GM19025 (cell line): ENCODE results near the gene TSPYL1.
A peak's percentile ranks its signal among the peaks of the same experiment; 100 is the strongest.

Experiments used
- ATAC-seq: cut with Tn5 transposase; IDR thresholded peaks from one replicate; pipeline ENCODE4 v1.9.1; 2021; ENCODE audit warnings: mild to moderate bottlenecking, low read depth, moderate library complexity; ENCODE audit not compliant: unreplicated experiment

The TSPYL1 gene

DNA sequence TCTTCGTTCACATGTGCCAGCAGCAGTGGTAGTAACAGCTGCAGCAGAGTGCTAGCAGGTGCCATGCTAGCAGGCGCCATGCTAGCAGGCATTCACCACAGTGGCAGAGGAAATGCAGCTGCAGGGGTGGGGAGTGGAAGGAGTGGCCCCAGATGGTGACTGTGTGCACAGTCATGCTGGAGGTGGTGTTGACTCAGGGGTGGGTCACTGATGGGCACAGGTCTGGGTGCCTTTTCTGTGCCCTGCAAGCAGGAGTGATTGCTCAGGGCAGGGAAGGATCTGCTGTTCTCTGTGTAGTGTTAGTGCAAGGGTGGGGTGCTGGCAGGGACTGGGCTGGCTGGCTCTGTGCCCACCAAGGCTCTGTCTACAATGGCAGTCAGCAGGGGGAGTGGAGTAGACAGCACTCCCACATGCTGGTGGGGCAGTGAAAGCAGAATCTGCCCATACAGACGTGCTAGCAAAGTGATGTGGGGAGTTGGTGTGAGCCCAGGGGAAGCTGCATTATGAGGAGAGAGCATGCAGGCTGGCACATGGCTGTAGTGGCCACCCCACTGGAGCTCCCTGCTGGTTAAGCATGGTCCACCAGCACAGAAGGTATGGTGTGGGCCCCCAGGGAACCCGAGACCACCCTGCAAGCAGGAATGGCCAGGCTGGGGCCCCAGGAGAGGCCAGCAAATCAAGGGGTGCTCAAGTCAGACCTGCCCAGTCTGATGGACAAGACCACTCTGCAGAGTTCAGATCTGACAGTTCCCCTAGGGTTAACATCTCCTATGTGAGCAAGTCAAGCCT lies 14.5 kb downstream of the TSPYL1 start:
- no peak for ATAC-seq

DNA sequence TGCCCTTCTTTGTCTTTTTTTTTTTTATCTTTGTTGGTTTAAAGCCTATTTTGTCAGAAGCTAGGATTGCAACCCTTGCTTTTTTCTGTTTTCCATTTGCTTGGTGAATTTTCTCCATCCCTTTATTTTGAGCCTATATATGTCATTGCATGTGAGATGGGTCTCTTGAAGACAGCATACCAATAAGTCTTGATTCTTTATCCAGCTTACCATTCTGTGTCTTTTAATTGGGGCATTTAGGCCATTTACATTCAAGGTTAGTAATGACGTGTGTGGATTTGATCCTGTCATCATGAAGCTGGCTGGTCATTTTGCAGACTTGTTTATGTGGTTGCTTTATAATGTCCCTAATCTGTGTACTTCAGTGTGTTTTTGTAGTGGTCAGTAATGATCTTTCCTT lies 16.4 kb downstream of the TSPYL1 start:
- no peak for ATAC-seq

DNA sequence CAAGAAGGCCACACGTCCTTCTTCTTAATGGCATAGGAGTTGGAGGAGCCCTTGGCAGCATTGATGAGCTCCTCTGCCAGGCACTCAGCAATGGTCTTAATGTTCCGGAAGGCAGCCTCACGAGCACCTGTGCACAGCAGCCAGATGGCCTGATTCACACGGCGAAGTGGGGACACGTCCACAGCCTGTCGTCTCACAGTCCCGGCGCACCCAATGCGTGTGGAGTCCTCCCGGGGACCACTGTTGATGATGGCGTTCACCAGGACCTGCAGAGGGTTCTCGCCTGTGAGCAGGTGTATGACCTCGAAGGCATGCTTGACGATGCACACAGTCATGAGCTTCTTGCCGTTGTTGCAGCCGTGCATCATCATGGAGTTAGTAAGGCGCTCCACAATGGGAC lies 21.2 kb downstream of the TSPYL1 start:
- ATAC-seq: no peak

DNA sequence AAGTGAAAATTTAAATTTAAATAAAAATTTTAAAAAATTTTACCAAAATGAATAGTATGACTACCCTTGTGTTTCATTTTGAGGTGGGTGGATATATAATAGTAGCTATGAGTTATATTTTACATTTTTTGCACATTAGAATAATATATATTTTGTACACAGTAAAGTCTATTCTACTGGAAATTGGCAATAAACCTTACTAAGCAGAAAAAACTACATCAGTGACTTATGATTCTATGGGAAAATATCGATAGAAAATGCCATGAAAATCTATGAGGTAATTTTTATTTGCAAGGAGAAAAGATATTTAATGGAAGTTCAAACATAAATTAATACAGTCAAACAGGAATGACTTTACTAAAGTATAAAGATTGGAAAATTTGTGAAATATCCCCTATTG lies 23.0 kb downstream of the TSPYL1 start:
- no peak for ATAC-seq

DNA sequence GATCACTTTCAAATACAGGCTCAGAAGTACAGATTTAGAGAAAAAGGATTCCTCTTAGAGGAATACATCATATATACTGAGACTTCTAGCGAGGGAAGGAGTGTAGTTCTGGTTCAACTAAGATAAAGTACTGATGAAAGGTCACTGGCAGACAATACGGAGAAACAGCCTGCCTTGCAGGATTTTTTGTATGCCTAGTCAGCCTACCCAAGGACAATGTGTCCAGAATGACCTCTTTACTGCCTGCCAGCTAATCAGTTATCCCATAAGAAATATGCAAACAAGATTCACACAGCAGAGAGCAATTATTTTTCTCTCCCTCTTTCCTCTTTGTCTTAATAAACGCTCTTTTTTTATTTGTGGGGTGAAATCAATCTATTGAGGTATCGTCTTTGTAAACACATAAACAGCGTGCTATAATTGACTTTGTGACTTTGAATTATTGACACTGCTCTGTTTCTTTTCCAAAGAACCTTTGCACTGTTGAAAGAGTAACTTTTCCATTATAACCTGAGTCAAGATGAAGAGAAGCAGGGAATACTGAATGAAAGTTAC lies 24.4 kb downstream of the TSPYL1 start:
- no peak for ATAC-seq

DNA sequence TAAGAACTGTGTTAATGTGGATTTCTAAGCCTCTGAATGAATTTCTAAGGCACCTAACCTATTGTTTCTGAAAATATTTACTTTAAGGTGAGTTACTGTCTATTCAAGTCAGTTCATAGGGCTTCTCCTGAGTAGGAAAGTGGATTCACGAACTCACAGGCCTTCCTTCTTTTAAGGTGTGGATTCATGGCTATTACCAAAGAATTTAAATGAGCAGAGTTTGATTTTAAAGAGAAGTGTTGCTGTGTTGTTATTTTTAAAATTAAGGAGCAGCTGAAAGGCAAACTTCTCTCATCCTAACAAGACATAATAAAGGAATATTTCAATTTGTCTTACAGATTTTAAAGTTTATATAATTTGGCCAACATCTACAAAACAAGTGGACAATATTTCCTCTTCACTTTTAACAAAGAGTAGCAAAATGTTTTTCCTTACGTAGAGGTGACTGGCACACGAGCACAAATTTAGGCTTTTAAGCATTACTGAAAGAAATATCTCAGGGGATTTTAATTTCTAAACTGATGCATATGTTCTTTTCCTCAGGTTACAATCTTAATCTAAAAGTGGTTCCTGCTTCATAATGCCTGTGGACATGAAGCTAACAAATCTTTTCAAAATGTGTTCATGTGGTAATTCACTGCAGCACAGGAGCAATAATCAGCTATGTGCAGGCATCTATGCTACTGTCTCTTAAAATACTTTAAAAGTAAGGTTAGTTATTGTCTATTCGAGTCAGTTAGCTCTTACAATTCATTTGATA lies 25.3 kb downstream of the TSPYL1 start:
- peak; percentile 29 for ATAC-seq

DNA sequence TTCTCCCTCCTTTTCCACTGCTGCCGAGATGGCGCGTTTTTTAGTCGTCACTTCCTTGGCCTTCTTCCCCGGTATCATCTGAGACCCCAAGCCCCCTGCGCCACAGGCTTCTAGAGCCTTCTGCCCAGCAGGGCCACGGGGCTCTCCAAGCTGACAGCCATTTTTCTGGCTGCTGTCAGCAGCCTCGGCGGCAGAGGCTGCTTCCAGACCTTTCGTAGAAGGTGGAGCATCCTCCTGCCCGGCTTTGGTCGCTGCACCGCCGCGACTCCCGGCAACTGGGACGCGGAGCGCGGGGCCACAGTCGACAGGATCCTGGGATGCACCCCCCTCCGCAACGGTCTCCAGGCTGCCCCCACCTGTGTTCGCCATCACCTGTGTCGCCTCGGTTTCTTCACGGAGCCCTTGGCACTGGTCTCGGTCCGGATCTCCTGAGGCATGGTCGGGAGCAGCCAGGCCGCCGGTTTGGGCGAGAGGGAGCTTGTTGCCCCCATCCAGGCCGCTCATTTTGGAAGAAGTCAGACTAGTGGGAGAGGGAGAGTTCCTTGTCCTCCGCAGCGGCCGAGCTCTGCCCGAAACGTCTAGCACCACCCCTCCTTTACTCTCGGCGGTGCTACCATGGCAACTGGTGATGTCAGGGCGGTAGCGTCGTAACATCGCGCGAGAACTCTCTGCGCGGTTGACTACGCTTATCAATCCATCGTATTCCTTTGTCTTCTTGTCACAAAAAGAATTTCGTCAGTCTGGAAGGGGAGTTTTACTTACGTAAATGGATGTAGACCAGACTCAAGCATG lies 26.0 kb downstream of the TSPYL1 start, which contains the start of gene TSPYL4:
Gene TSPYL4 (minus strand): TSS at position 571 of the 792 bp plus-strand sequence. CDS start 67 bp downstream, at position 504.
- peak; percentile 100 for ATAC-seq

DNA sequence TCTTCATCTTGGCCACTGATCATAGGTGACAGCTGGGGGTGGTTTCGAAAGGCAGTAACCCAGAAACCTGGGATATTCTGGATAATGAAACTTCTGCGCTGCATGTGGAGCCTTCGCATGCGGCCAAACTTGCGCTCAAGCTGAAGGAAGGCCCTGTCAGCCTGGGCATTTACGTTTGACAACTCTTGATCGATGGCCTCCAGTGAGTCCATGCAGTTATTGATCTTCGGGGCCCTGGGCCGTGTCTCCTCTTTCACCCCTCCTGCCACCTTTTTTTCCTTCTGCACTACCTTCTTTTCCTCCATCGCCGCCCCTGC lies 26.6 kb downstream of the TSPYL1 start:
- ATAC-seq: no peak

DNA sequence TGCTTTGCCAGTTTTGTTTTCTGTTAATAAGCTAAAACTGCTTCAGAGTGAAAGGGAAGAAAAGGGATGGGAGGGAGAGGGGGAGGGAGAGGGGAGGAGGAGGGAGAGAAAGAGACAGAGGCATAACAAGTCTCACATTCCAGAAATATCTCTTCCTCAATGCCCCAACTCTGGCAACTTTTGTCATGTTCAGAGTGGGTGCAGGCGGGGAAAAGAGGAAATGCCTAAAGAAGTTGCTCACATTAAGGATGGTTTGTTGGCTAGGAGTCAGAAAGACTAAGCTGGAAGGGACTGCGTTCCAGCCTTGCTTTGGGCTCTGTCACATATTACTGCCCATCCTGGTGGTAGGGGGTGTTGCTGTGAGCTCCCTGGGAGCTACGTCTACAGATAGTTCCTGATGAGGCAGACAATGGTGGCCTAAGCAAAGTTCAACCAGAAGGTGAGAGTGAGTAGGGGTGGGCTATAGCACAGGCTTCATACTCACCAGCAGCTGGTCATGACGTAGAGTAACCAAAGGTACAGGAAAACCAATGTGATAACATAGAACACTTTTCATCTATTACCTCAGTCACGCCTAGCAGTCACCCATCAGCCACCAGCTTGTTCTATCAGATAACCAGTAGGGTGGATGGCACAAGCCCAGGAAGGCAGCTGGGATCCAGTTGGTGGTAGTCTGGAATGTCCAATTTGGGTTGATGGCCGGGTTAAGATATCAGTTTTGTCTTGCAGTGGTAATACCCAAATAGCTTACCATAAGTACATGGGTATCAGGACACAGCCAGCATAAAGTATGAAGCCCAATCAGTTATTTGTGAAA lies 28.0 kb downstream of the TSPYL1 start:
- ATAC-seq: no peak

DNA sequence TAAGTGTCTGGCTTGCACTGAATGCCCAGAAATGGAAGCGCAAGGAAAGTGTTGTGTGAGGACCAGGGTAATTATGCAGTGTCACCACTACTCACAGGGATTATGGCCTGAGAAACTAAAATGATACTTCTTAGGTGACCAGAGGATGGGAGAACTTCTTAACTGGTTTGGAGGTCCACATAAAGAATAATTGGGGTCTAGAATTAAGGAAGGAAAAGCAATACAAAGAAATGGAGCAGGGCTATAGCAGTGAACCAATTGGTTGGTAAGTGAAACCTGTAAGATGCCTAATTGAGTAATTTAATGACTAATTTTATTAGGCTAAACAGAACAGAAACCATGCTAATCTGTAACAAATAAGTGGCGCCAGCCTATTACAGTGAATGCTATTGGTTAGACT lies 31.2 kb downstream of the TSPYL1 start:
- ATAC-seq: no peak

DNA sequence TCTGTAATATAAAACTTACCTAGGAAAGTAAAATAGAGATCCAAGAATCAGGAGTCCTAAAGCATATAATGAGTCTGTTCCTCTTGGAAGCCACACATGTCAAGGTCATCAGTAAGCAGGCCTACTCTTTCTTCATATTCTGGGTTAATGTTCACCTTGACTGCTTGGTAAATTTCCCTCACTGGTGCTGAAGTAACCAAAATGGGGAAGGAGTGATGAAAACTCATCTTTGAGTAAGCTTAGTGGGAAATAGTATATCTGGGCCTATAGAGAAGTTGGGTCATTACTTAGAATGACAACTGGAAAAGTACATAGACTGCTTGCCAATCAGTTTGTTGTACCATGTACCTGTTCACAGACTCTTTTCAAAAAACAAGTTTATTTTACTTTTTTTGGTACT lies 32.4 kb downstream of the TSPYL1 start:
- ATAC-seq: no peak

DNA sequence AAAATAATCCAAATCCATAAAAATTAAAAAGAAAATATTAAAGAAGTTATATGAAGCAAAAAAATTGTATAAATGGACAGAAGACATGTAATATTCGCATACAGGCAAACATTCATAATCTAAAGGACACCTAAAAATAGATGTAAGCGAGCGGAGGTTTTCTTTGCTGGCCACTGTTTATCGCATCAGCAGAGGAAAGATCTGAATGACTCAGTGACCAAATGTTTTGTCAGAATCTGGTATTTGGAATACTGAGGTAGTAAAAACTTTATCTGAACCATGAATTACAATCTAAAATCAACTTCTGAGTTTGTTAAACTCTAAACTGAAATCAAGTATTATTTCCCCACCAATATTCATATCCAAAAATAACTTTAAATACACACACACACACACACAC lies 33.6 kb downstream of the TSPYL1 start:
- no peak for ATAC-seq

DNA sequence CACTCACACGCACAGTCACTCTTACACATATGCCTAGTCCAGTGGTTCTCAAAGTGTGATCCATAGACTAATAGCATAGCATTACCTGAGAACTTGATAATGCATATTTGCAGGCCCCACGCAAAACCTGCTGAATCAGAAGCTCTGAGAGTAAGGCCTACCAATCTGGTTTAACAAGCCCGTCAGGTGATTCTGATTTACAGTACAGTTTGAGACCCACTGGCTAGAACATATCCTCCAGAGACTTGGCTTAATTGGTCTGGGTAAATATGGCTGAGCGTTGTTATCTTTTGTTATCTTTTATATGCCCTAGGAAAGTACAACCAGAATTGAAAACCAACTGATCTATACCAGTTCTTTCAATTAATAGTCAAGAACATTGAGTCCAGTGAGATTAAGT lies 35.4 kb downstream of the TSPYL1 start:
- ATAC-seq: no peak

DNA sequence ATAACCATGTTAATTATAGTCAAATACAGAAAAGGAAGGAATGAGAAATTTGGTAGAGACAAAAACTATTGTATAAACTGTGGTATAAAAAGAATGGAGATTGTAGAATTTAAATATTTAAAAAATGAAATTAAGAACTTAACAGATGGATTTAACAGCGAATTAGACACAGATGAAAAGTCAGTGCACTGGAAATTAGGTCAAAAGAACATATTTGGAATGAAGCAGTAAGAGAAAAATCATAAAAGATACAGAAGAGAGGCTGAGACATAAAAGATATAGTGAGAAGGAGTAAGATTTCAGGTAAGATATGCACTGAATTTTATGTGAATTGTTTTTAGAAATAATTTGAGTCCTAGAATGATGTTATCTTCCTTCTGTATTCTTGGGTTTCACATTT lies 39.9 kb downstream of the TSPYL1 start:
- ATAC-seq: no peak

DNA sequence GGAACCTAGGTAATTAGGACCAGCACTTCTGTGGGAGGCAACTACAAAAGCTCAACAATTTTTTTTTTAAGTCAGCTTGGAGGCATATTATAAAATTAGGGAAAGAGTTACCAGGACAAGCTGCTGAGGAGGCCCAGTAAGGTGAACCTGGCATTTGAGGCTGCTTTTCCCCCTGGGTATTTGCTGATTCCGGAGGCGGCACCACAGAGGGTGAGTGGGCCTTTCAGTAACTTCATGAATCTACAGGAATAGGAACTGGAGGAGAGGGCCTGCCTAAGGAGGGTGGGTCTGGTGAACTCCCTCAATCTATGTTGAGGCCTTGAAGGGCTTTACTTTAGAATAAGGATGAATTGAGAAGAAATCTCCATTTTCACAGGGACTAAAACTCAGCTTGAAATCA lies 40.5 kb downstream of the TSPYL1 start:
- no peak for ATAC-seq

DNA sequence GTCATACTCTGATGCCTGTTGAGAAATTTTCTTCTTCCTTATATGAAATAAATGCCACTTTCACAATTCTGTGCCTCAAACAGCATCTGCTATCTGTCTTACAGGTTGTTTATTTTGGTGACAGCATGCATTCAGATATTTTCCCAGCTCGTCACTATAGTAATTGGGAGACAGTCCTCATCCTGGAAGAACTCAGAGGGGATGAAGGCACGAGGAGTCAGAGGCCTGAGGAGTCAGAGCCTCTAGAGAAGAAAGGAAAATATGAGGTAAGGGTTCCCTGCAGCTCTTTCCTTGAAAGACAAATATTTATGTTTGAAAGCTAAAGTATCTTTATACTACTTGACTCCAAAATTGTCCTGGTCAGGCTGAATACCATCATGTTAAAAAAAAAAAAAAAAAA lies 41.6 kb downstream of the TSPYL1 start:
- ATAC-seq: no peak

DNA sequence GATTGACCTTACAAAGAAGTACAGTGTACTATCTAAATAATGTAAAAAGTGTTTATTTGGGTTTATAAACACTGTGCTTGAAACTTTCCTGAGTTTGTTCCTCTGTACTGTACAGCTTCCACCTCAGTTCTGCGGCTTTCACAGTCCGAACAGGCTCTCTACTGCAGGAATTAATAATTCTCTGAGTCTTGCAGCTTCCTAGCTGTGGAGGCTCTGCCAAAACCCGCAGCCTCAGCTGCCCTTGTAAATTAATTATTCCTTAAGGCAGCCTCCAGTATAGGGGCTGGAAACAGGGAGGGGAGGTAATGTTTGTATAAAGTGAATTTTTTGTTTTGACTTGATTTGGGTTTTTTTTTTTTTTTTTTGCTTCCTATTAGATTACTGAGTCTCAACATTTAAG lies 45.0 kb downstream of the TSPYL1 start:
- ATAC-seq: no peak

DNA sequence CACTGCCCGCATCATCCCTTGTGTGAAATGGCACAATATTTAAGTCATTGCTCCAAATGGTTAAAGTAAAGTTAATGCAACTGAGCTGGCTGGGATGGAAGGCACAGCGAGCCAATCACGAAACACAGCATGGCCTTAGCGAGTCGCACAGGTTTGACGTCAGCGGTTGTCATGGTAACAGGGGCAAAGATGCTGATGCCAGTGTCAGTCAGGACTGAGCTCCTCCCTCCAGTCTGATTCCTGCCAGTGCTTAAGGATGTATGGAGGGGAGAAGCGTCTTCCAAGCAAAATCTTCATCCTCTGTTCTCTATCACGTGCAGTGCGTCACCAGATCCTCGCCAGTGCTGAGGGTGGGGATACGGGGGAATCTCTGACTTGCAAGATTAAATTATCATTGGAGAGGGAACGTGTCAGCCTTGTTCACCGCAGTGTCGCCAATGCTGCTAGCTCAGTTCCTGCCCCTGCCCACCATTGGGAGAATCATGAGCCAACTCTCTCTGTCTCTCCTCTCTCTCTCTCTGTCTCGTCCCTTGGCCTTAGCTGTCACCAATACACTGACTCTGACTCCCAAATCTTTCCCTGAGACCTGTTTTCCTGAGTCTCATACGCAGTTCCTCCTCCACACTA lies 50.3 kb downstream of the TSPYL1 start:
- ATAC-seq: no peak
